ENCODE results near the gene MYH7.

DNA sequence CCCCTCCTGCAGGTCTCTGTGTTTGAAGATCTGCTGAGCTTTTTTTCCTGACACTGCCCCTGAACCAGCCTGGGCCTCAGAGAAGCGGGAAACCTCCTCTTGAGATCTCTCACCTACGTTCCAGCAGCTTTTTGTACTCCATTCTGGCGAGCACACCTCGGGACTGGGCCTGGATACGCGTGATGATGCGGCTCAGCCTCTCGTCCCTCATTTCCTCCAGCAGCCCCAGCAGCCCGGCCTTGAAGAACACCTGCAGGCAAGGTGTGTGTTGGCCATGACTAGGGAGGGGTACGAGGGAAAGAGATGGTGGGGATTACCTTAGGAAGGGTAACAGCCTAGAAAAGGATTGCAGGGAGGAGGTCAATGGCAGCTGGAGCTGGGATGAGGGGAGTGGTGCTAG lies 10.3 kb downstream of the MYH7 start:
- TF ChIP-seq, protein P1, sequence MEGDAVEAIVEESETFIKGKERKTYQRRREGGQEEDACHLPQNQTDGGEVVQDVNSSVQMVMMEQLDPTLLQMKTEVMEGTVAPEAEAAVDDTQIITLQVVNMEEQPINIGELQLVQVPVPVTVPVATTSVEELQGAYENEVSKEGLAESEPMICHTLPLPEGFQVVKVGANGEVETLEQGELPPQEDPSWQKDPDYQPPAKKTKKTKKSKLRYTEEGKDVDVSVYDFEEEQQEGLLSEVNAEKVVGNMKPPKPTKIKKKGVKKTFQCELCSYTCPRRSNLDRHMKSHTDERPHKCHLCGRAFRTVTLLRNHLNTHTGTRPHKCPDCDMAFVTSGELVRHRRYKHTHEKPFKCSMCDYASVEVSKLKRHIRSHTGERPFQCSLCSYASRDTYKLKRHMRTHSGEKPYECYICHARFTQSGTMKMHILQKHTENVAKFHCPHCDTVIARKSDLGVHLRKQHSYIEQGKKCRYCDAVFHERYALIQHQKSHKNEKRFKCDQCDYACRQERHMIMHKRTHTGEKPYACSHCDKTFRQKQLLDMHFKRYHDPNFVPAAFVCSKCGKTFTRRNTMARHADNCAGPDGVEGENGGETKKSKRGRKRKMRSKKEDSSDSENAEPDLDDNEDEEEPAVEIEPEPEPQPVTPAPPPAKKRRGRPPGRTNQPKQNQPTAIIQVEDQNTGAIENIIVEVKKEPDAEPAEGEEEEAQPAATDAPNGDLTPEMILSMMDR (conservative IDR thresholded peaks at IDR 0.05; ENCODE audit: low read depth, low read length) = no peak
- no peak for TF ChIP-seq POLR2A (IDR thresholded peaks at IDR 0.05; ENCODE audit: low read depth, low read length)
